AML-193 (cell line): ENCODE data around the gene TMEM94.
"Not testable (repeated sequence)": the region's sequence is repeated elsewhere in the genome, so short reads cannot be mapped to it uniquely, and the experiment has no call there.

Experiments
- DNase-seq, 2 experiments: peaks; one replicate each; lab custom pipeline; 2025; lab: John Stamatoyannopoulos, UW

The TMEM94 gene

DNA sequence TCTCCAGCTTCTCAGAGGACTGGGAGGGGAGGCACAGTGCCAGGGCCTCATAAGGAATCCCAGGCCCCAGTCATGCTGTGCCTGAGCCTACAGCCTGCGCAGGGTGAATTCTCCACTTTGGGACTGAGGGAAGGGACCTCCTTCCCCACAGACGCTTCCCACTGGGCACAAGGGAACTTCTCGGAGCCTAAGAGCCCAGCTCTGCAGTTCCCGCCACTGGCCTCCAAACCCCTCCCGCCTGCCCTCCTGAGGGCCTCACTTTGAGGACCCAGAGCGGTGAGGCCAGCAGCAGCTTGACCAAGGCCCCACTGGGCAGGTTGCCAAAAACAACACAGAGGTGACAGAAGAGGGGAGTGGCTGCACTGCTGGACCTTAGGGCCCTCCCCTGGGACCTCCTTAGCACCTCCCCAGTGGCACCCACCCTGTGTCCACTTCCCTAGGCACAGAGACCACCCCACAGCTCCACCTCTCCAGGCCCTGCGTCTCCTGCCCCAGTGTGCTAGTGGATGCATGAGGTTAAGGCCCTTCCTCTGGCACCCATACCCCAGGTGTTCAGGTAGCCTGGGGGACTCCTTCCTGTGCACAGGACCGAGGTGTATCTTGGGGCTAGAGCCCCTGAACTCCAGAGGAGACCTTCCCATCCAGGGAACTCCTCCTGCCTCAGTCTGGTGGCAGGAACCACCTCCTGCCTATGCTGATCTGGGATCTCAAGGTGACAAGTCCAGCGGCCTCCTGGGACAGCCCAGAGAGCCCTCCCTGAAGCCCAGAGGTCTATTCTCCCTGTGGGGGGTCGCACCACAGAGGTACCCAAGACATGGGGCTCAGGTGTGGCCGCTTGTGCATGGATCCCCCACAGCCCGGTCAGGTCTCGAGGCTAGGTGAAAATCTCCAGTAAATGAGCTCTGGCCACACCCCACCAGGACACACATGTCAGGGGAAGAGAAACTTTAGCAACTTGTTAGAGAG lies 55.5 kb downstream of the TMEM94 start:
- no peak for DNase-seq

GRCh38 chr17:75512926-75513640 lies 56.6 kb downstream of the TMEM94 start:
- no peak for DNase-seq

DNA sequence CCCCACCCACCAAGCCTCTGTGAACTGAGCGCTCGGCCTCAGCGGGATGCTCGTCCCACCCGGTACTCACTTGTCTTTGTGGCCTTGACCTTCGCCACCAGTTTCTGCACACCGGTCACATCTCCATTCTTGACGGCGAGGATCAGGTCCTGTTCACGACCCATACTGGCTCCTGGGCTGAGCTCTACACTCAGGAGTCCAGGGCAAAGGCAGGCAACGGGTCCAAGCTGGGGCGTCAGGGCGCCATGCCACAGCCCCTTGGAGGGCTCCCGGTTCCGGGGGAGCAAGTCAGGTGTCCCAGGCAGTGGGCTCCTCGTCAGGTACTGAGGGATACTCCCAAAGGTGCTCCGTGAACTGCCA lies 57.2 kb downstream of the TMEM94 start:
- DNase-seq: no peak

DNA sequence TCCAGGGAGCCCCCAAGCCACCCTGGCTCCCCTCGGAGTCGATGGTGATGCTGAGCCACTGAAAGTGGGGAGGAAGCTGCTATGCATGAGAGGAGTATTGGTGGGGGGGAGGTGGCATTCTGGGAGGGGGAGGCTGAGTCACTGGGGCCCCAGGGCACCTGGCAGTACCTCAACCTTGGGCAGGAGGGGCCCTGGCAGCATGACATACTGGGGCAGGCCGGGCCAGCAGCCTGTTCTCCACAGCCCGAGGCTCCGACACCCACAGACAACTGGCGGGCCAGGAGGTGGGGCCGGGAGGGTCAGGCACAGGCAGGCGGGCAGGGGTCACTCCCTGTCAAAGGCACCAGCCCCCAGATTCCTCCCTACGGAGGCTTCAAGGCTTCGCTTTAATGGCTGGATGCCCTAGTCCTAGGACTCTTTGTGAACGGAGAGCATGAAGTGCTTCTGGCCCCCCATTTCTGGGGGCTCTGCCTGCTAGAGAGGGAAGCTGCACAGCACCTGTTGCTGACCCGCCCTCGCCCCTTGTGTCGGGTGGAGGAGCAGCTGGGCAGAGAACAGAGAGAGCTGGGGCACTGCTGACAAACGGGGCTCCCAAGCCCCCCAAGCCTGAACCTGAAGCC lies 58.0 kb downstream of the TMEM94 start:
- DNase-seq: no peak

GRCh38 chr17:75514919-75515495 lies 58.6 kb downstream of the TMEM94 start:
- DNase-seq: no peak

DNA sequence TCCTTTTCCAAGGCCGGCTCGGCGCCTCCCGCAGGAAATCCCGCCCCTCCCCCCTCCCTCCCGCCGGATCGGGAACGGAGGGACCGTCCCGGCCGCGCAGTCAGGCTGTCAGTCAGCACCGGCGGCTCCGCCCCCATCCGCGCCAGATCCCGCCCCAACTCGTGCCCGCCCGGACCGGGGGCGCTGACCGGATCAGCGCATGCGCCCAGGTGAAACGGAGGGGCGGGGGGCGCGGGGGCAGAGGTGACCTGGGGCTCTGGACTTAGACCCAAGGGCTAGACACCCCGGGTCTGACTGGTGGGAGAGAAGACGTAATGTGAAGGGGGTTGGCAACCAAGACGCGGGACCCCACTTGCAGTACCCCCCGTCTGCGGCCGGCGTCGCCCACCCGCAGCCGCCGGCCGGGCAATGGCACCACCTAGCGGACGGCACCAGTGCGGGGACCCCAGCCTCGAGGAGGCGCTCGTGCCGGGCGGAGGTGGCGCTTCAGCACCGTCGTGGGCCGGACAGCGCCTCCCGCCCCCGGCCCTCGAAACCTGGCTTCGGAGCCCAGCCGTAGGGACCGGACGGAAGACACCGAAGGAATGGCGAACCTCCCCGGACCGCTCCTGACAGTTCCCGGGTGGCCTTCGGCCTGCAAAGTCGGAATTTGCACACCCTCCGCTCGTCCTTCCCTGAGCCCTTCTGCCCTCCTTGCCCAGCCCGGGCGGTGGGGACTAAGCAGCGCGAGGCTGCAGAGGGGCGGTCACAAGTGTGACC lies 59.2 kb downstream of the TMEM94 start, which contains the start of gene CASKIN2:
Gene CASKIN2 (minus strand): TSS at position 42 of the 759 bp plus-strand sequence. CDS start 1,733 bp downstream, outside the sequence.
- DNase-seq: peak; percentile 76 to 81

DNA sequence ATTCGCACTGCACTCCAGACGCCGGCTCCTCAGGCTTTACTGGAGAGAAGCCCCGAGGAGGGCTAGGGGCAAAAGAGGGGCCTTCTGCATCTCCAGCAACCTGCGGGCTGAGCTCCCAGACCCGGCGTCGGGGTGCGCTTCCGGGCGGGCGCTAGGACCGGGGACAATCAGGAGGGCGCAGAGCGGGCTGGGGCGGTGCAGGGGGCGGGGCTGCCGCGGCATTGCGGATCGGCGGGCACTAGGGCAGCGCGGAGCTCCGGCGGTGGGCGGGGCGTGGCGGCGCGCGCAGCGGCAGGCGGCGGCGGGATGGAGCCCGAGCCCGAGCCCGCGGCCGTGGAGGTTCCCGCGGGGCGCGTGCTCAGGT lies 59.8 kb downstream of the TMEM94 start, which contains the start of gene TSEN54:
Gene TSEN54 (plus strand): TSS at position 274 of the 364 bp plus-strand sequence. CDS start 33 bp downstream, at position 307.
- peak; percentile 81 to 89 for DNase-seq

DNA sequence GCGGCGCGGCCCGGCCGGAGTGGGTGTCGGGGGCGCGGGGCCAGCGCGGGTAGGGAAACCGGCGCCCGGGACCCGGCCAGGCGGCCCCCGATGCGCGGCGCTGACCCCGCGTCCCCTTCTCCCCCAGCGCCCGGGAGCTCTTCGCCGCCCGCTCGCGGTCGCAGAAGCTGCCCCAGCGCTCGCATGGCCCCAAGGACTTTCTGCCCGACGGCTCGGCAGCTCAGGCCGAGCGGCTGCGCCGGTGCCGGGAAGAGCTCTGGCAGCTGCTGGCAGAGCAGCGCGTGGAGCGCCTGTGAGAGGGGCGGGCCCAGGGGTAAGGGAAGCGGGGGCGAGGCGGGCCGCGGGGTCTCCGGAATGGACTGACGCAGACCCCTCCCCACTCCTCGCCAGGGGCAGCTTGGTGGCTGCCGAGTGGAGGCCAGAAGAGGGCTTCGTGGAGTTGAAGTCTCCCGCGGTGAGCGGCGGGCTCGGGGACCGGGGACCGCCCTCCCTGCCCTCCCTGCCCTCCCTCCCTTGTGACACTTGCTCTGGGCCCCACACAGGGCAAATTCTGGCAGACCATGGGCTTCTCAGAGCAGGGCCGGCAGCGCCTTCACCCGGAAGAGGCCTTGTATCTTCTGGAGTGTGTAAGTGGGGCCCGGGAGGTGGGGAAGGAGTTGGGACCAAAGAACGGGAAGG lies 60.3 kb downstream of the TMEM94 start:
- peak in 1 of 2 experiments; percentile 30 for DNase-seq

- DNase-seq: peak in 1 of 2 experiments; percentile 19
These were observed 60.9 kb downstream of the TMEM94 start for GRCh38 chr17:75517297-75517865.

DNA sequence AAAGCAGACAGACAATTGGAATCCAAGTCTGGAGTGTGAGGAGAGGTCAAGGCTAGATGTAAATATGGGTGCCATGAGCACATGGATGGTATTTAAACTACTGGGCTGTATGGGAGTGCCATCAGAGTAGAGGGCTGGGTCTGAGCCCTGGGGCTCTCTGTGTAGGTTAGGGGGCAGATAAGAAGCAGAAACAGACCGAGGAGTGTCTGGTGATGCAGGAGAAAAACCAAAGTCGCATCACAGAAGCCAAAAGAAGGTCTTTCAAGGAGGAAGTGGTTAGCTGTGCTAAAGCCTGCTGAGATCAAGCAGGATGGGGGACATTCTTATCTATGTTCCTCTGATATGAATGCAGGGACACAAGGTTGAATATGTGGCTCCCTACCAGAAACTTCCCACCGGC lies 61.8 kb downstream of the TMEM94 start:
- peak; percentile 41 to 49 for DNase-seq

- DNase-seq: no peak
These were observed 62.6 kb downstream of the TMEM94 start for GRCh38 chr17:75518983-75519537.

DNA sequence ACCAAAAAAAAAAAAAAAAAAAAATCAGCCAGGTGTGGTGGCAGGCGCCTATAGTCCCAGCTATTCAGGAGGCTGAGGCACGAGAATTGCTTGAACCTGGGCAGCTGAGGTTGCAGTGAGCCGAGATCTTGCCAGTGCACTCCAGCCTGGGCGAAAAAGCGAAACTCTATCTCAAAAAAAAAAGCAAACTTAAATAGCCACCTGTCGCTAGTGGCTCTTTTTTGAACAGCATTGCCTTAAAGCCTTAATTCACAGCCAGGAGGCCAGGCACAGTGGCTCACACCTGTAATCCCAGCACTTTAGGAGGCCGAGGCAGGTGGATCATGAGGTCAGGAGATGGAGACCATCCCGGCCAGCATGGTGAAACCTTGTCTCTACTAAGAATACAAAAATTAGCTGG lies 64.0 kb downstream of the TMEM94 start:
- DNase-seq: not testable (repeated sequence)

- no peak for DNase-seq
These were observed 64.9 kb downstream of the TMEM94 start for GRCh38 chr17:75521290-75521689.

DNA sequence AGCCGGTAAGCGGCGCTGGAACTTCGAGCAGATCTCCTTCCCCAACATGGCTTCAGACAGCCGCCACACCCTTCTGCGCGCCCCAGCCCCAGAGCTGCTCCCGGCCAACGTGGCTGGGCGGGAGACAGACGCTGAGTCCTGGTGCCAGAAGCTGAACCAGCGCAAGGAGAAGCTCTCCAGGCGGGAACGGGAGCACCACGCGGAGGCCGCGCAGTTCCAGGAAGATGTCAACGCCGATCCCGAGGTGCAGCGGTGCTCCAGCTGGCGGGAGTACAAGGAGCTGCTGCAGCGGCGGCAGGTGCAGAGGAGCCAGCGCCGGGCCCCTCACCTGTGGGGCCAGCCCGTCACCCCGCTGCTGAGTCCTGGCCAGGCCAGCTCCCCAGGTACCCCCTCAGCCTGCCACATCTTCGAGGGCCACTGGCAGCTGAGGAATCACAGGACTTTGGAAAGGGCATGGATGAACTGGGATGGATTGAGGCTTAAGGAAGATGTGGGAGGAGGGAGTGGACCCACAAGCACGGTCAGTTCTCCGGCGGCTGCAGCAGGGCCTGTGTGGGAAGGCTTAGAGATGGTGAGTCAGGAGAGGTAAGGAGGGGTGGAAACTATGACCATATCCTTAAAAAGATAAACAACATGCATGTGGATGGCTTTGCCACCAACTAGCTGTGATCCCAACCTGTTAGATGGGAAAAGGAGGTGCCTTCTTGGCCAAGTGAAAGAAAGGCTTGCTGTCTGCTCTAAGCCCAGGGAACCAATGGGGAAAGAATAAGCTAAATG lies 65.7 kb downstream of the TMEM94 start:
- no peak for DNase-seq

DNA sequence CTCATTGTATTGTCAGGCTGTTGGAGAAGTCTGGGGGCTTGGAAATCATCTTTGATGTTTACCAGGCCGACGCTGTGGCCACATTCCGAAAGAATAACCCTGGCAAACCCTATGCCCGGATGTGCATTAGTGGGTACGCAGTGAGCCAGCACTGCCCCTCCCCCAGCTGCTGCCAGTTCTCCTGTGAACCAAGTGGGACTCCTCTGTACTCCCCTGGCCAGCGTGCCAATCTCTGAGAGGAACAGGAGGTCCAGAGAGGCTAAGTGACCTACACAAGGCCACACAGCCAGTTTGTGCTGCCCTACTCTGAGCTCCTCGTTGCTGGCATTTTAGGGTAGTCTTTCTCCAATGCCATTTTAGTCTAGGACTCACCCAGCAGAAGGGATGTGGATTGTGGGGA lies 67.2 kb downstream of the TMEM94 start:
- no peak for DNase-seq

- no peak for DNase-seq
These were observed 68.0 kb downstream of the TMEM94 start for GRCh38 chr17:75524269-75524969.

- DNase-seq: peak; percentile 66 to 77
These were observed 68.8 kb downstream of the TMEM94 start, which contains the start of gene LLGL2 for GRCh38 chr17:75524970-75525805. LLGL2 (plus strand) TSS chr17:75525697; CDS start chr17:75543427, 17,730 bp downstream.
